Measurements from ENCODE around the gene WBP2NL.

Gene WBP2NL

DNA sequence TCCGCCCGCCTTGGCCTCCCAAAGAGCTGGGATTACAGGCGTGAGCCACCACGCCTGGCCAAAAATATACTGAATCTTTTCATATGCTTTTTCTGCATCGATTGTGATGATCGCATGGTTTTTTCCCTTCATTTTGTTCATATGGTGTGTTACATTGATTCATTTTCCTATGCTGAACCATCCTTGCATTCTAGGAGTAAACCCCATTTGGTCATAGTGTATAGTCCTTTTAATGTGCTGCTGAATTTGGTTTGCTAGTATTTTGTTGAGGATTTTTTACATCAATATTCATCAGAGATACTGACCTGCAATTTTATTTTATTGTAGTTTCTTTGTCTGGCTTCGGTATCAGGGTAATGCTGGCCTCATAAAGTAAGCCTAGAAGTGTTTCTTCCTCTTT is 12.2 kb downstream of the WBP2NL start:
- Histone ChIP-seq H4K8ac (ENCODE audit: low read depth, low read length) (no peak overlapping the region), H3K9ac (ENCODE audit: low read length) (no peak overlapping the region), H3K36me3 (ENCODE audit: control insufficient read depth in 1 of 2, insufficient read depth in 2 of 2, low read length in 2 of 2) (no peaks in the 10 kb centered on the region), H2BK12ac (ENCODE audit: low read length) (no peak overlapping the region), H3K4me2 (ENCODE audit: low read length) (no peak overlapping the region), H3K4me1 (ENCODE audit: control insufficient read depth in 1 of 2, insufficient read depth in 2 of 2, low read length in 2 of 2) (no peaks in the 10 kb centered on the region), H3K9me3 (ENCODE audit: insufficient read depth, low read depth, low read length) (no peaks in the 10 kb centered on the region), H3K27me3 (ENCODE audit: insufficient read depth, low read length) (no peaks in the 10 kb centered on the region), H3K27ac (ENCODE audit: low read depth, low read length) (no peak overlapping the region), H2AK5ac (ENCODE audit: low read length) (no peak overlapping the region), H2AFZ (ENCODE audit: insufficient read depth, low read length, poor library complexity) (no peak overlapping the region), H2BK5ac (ENCODE audit: low read depth, low read length, poor library complexity) (no peak overlapping the region), H3K4ac (ENCODE audit: low read depth, low read length) (no peak overlapping the region), H3K23ac (ENCODE audit: low read length) (no peak overlapping the region), H3K18ac (ENCODE audit: low read length) (no peak overlapping the region), H2BK120ac (ENCODE audit: insufficient read depth, low read length, poor library complexity) (no peak overlapping the region), H4K91ac (ENCODE audit: low read depth, low read length) (no peak overlapping the region), H3K79me1 (ENCODE audit: low read length) (no peaks in the 10 kb centered on the region), H3K79me2 (ENCODE audit: control insufficient read depth, insufficient read depth, low read length, poor library complexity) (no peaks in the 10 kb centered on the region), H4K12ac (ENCODE audit: low read depth, low read length) (no peak overlapping the region), H3K4me3 (ENCODE audit: low read depth, low read length) (no peak overlapping the region), H3K14ac (ENCODE audit: low read length) (no peak overlapping the region)
- WGBS (ENCODE audit: extremely low coverage, insufficient coverage, insufficient read length), result no CpG with 5 or more reads among the region's 7 CpGs
- DNase-seq, result no peak

DNA sequence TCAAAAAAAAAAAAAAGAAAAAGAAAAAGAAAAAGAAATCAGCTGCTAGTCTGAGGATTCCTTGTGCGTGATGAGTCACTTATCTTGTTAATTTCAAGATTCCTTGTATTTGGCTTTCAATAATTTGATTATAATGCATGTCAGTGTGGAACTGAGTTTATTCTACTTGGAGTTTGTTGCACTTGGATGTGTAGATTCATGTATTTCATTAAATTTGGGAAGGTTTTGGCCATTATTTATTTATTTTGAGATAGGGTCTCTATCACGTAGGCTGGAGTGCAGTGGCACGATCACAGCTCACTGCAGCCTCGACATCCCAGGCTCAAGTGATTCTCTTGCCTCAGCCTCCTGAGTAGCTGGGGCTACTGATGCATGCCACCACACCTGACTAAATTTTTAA is 14.8 kb downstream of the WBP2NL start:
- no CpG with 5 or more reads among the region's 4 CpGs for WGBS (ENCODE audit: extremely low coverage, insufficient coverage, insufficient read length)
- Histone ChIP-seq H3K36me3 (ENCODE audit: control insufficient read depth in 1 of 2, insufficient read depth in 2 of 2, low read length in 2 of 2) (no peaks in the 10 kb centered on the region), H3K14ac (ENCODE audit: low read length) (no peak overlapping the region), H3K4me1 (ENCODE audit: control insufficient read depth in 1 of 2, insufficient read depth in 2 of 2, low read length in 2 of 2) (no peaks in the 10 kb centered on the region), H3K27me3 (ENCODE audit: insufficient read depth, low read length) (no peaks in the 10 kb centered on the region), H3K23ac (ENCODE audit: low read length) (no peak overlapping the region), H2AFZ (ENCODE audit: insufficient read depth, low read length, poor library complexity) (no peak overlapping the region), H3K4ac (ENCODE audit: low read depth, low read length) (no peak overlapping the region), H3K9ac (ENCODE audit: low read length) (no peak overlapping the region), H3K18ac (ENCODE audit: low read length) (no peak overlapping the region), H4K8ac (ENCODE audit: low read depth, low read length) (no peak overlapping the region), H3K27ac (ENCODE audit: low read depth, low read length) (no peak overlapping the region), H3K79me1 (ENCODE audit: low read length) (no peaks in the 10 kb centered on the region), H2BK5ac (ENCODE audit: low read depth, low read length, poor library complexity) (no peak overlapping the region), H4K12ac (ENCODE audit: low read depth, low read length) (no peak overlapping the region), H3K4me2 (ENCODE audit: low read length) (no peak overlapping the region), H3K9me3 (ENCODE audit: insufficient read depth, low read depth, low read length) (no peaks in the 10 kb centered on the region), H3K79me2 (ENCODE audit: control insufficient read depth, insufficient read depth, low read length, poor library complexity) (no peaks in the 10 kb centered on the region), H3K4me3 (ENCODE audit: low read depth, low read length) (no peak overlapping the region), H2AK5ac (ENCODE audit: low read length) (no peak overlapping the region), H4K91ac (ENCODE audit: low read depth, low read length) (no peak overlapping the region), H2BK120ac (ENCODE audit: insufficient read depth, low read length, poor library complexity) (no peak overlapping the region), H2BK12ac (ENCODE audit: low read length) (no peak overlapping the region)
- no peak for DNase-seq

DNA sequence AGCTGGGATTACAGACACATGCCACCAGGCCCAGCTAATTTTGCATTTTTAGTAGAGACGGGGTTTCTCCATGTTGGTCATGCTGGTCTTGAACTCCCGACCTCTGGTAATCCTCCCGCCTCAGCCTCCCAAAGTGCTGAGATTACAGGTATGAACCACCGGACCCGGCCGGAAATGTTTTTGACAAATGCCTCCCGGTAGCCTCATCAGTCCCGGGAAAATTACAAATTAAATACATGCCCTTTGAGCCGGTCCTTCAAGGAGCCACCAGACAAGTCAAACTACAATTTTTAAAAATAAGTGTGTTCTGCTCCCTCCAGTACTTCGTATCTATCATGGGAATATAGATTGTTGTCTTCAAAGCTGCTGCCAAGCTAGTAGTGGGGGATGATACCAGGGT is 17.5 kb downstream of the WBP2NL start:
- no peak overlapping the region for H4K8ac ChIP-seq (ENCODE audit: low read depth, low read length)
- H3K27me3 ChIP-seq (ENCODE audit: insufficient read depth, low read length), result no peaks in the 10 kb centered on the region
- no peaks in the 10 kb centered on the region for H3K9me3 ChIP-seq (ENCODE audit: insufficient read depth, low read depth, low read length)
- H2BK12ac ChIP-seq (ENCODE audit: low read length), result no peak overlapping the region
- H3K23ac ChIP-seq (ENCODE audit: low read length), result no peak overlapping the region
- H3K14ac ChIP-seq (ENCODE audit: low read length), result no peak overlapping the region
- H3K4me3 ChIP-seq (ENCODE audit: low read depth, low read length), result no peak overlapping the region
- no peak overlapping the region for H3K9ac ChIP-seq (ENCODE audit: low read length)
- no peak overlapping the region for H4K12ac ChIP-seq (ENCODE audit: low read depth, low read length)
- no peaks in the 10 kb centered on the region for H3K36me3 ChIP-seq (ENCODE audit: control insufficient read depth in 1 of 2, insufficient read depth in 2 of 2, low read length in 2 of 2)
- no peaks in the 10 kb centered on the region for H3K79me2 ChIP-seq (ENCODE audit: control insufficient read depth, insufficient read depth, low read length, poor library complexity)
- H2AFZ ChIP-seq (ENCODE audit: insufficient read depth, low read length, poor library complexity), result no peak overlapping the region
- H2AK5ac ChIP-seq (ENCODE audit: low read length), result no peak overlapping the region
- peak; percentile 91 to 96 for DNase-seq
- H4K91ac ChIP-seq (ENCODE audit: low read depth, low read length), result no peak overlapping the region
- no peaks in the 10 kb centered on the region for H3K79me1 ChIP-seq (ENCODE audit: low read length)
- no peak overlapping the region for H3K18ac ChIP-seq (ENCODE audit: low read length)
- no peak overlapping the region for H3K27ac ChIP-seq (ENCODE audit: low read depth, low read length)
- no peak overlapping the region for H2BK120ac ChIP-seq (ENCODE audit: insufficient read depth, low read length, poor library complexity)
- no peak overlapping the region for H3K4ac ChIP-seq (ENCODE audit: low read depth, low read length)
- H3K4me1 ChIP-seq (ENCODE audit: control insufficient read depth in 1 of 2, insufficient read depth in 2 of 2, low read length in 2 of 2), result no peaks in the 10 kb centered on the region
- WGBS (ENCODE audit: extremely low coverage, insufficient coverage, insufficient read length), result no CpG with 5 or more reads among the region's 10 CpGs
- H3K4me2 ChIP-seq (ENCODE audit: low read length), result no peak overlapping the region
- no peak overlapping the region for H2BK5ac ChIP-seq (ENCODE audit: low read depth, low read length, poor library complexity)

DNA sequence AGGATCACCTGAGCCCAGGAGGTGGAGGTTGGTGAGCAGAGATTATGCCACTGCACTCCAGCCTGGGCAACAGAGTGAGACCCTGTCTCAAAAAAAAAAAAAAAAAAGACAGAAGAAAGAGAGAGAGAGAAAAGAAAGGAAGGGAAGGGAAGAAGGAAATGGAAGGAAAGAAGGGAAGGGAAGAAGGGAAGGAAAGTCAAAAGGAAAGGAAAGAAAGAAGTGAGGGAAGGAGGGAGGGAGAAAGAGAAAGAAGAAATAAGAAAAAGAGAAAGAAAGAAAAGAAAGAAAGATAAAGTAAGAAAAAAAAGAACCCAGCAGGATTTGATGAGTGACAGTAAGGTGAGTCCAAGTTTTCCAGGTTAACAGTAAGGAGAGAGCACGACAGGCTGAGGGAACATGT is 19.6 kb downstream of the WBP2NL start:
- no peaks in the 10 kb centered on the region for H3K79me2 ChIP-seq (ENCODE audit: control insufficient read depth, insufficient read depth, low read length, poor library complexity)
- no peaks in the 10 kb centered on the region for H3K27me3 ChIP-seq (ENCODE audit: insufficient read depth, low read length)
- H2BK120ac ChIP-seq (ENCODE audit: insufficient read depth, low read length, poor library complexity), result no peak overlapping the region
- no peak for DNase-seq
- H3K9ac ChIP-seq (ENCODE audit: low read length), result no peak overlapping the region
- no peak overlapping the region for H3K4me3 ChIP-seq (ENCODE audit: low read depth, low read length)
- no peaks in the 10 kb centered on the region for H3K9me3 ChIP-seq (ENCODE audit: insufficient read depth, low read depth, low read length)
- no peak overlapping the region for H3K23ac ChIP-seq (ENCODE audit: low read length)
- no peaks in the 10 kb centered on the region for H3K4me1 ChIP-seq (ENCODE audit: control insufficient read depth in 1 of 2, insufficient read depth in 2 of 2, low read length in 2 of 2)
- no peak overlapping the region for H3K18ac ChIP-seq (ENCODE audit: low read length)
- H4K8ac ChIP-seq (ENCODE audit: low read depth, low read length), result no peak overlapping the region
- H2BK5ac ChIP-seq (ENCODE audit: low read depth, low read length, poor library complexity), result no peak overlapping the region
- no peaks in the 10 kb centered on the region for H3K79me1 ChIP-seq (ENCODE audit: low read length)
- H3K36me3 ChIP-seq (ENCODE audit: control insufficient read depth in 1 of 2, insufficient read depth in 2 of 2, low read length in 2 of 2), result no peaks in the 10 kb centered on the region
- H3K4ac ChIP-seq (ENCODE audit: low read depth, low read length), result no peak overlapping the region
- no peak overlapping the region for H4K91ac ChIP-seq (ENCODE audit: low read depth, low read length)
- no peak overlapping the region for H3K27ac ChIP-seq (ENCODE audit: low read depth, low read length)
- no peak overlapping the region for H2BK12ac ChIP-seq (ENCODE audit: low read length)
- H4K12ac ChIP-seq (ENCODE audit: low read depth, low read length), result no peak overlapping the region
- no peak overlapping the region for H3K14ac ChIP-seq (ENCODE audit: low read length)
- H2AK5ac ChIP-seq (ENCODE audit: low read length), result no peak overlapping the region
- no peak overlapping the region for H2AFZ ChIP-seq (ENCODE audit: insufficient read depth, low read length, poor library complexity)
- no CpG with 5 or more reads among the region's 1 CpG for WGBS (ENCODE audit: extremely low coverage, insufficient coverage, insufficient read length)
- no peak overlapping the region for H3K4me2 ChIP-seq (ENCODE audit: low read length)

Data from trophoblast cell (in vitro differentiated cells and primary cell).